Lower lobe of right lung (tissue), 2 donors: ENCODE measurements around the gene RPS29. TPM values are rescaled to one million over a fixed set of nuclear protein-coding genes. Genes with fewer than 3 reads are reported as not detected.
"Not testable (repeated sequence)": the region's sequence is repeated elsewhere in the genome, so short reads cannot be mapped to it uniquely, and the experiment has no call there.

Experiments used
- ATAC-seq, 2 donors: fragments of 200-7000 bp; cut with Tn5 transposase; one replicate each; pipeline ENCODE4 v1.9.1; 2020 to 2022; ENCODE audit warnings: mild to moderate bottlenecking in 2 of 2, moderate library complexity in 2 of 2
- DNase-seq: peaks from one replicate; pipeline ENCODE4 v3.0.0-alpha.2; 2020
- H3K27ac ChIP-seq: fragments of 200-600 bp; one replicate; pipeline ENCODE4 v1.8.0; 2022
- H3K27me3 ChIP-seq: fragments of 200-600 bp; one replicate; pipeline ENCODE4 v1.8.0; 2022; ENCODE audit warnings: low read depth
- H3K36me3 ChIP-seq: fragments of 200-600 bp; one replicate; pipeline ENCODE4 v1.8.0; 2022; ENCODE audit warnings: mild to moderate bottlenecking
- H3K4me1 ChIP-seq: fragments of 200-600 bp; one replicate; pipeline ENCODE4 v1.8.0; 2022
- H3K4me3 ChIP-seq: fragments of 200-600 bp; one replicate; pipeline ENCODE4 v1.8.0; 2022; ENCODE audit warnings: mild to moderate bottlenecking
- H3K9me3 ChIP-seq: fragments of 200-600 bp; one replicate; pipeline ENCODE4 v1.8.0; 2022
- CTCF ChIP-seq: fragments of 200-600 bp; IDR thresholded peaks from one replicate; pipeline ENCODE4 v1.8.0; 2022; ENCODE audit warnings: antibody characterized with exemption, mild to moderate bottlenecking
- intact Hi-C: fragments of 100-400 bp; cut with DNase I; formaldehyde crosslinking; loops from one replicate; pipeline ENCODE4 v1.11.0; 2022
- total RNA-seq: library from RNA; stranded (reverse); fragmentation: NEBNext Ultra II Directional; extraction: Animal tissue kit (Norgen Biotek cat#: 25700); gene quantifications from one replicate; pipeline ENCODE4 v1.2.1, GENCODE V29; 2021
- donor health status: DM: no; HTN: yes; CAD: no; lungs with severe emphysema.

RPS29 gene
- total RNA-seq, 1 donor from 2014 or later = 1,209 TPM

- DNase-seq (no peak), ATAC-seq (no peak)
- no peak overlapping the region for H3K27ac ChIP-seq
- no peaks in the 10 kb centered on the region for H3K9me3 ChIP-seq
- H3K4me1 ChIP-seq = peaks cover 9% of the 10 kb centered on the region
- no peak for TF ChIP-seq CTCF
- no peaks in the 10 kb centered on the region for H3K27me3 ChIP-seq
- peaks cover 1% of the 10 kb centered on the region for H3K36me3 ChIP-seq
- no peak overlapping the region for H3K4me3 ChIP-seq
- intact Hi-C loops = no loop called here
Measured at GRCh38 chr14:49589387-49589786, 3.2 kb upstream of the RPS29 start.

GRCh38 chr14:49586673-49587460 lies 687 bp upstream of the RPS29 start:
- ATAC-seq (peak; percentile 63 to 70), DNase-seq (no peak)
- peak; percentile 75 for TF ChIP-seq CTCF
- Histone ChIP-seq H3K9me3 (no peaks in the 10 kb centered on the region), H3K27ac (peak overlapping the region; percentile 94), H3K4me3 (peak overlapping the region; percentile 91), H3K36me3 (peaks cover 25% of the 10 kb centered on the region), H3K27me3 (no peaks in the 10 kb centered on the region), H3K4me1 (peaks cover 35% of the 10 kb centered on the region)
- intact Hi-C loops = no loop called here

GRCh38 chr14:49584981-49585640 lies 1.1 kb downstream of the RPS29 start:
- H3K4me1 ChIP-seq = peaks cover 35% of the 10 kb centered on the region
- H3K9me3 ChIP-seq, H3K27me3 ChIP-seq, intact Hi-C loops, ATAC-seq, DNase-seq: not testable (repeated sequence)
- peak overlapping the region; percentile 94 for H3K27ac ChIP-seq
- H3K4me3 ChIP-seq = peak overlapping the region; percentile 91
- H3K36me3 ChIP-seq = peaks cover 31% of the 10 kb centered on the region

GRCh38 chr14:49584058-49584457 lies 2.1 kb downstream of the RPS29 start:
- ATAC-seq = no peak
- H3K27me3 ChIP-seq = no peaks in the 10 kb centered on the region
- H3K27ac ChIP-seq = no peak overlapping the region
- H3K4me3 ChIP-seq = peak overlapping the region; percentile 91
- no peaks in the 10 kb centered on the region for H3K9me3 ChIP-seq
- TF ChIP-seq CTCF = no peak
- H3K36me3 ChIP-seq = peaks cover 31% of the 10 kb centered on the region
- intact Hi-C loops = no loop called here
- peaks cover 35% of the 10 kb centered on the region for H3K4me1 ChIP-seq
- no peak for DNase-seq

- no peaks in the 10 kb centered on the region for H3K9me3 ChIP-seq
- no peak overlapping the region for H3K27ac ChIP-seq
- TF ChIP-seq CTCF = no peak
- H3K27me3 ChIP-seq = no peaks in the 10 kb centered on the region
- no peak for DNase-seq
- intact Hi-C loops = no loop called here
- peak overlapping the region; percentile 91 for H3K4me3 ChIP-seq
- H3K4me1 ChIP-seq = peaks cover 35% of the 10 kb centered on the region
- H3K36me3 ChIP-seq = peaks cover 31% of the 10 kb centered on the region
- ATAC-seq = no peak
Measured at GRCh38 chr14:49583629-49584028, 2.6 kb downstream of the RPS29 start.
